Bronchial epithelial cell (primary cell): ENCODE data around the gene HSD17B3. TPM values are rescaled to one million over a fixed set of nuclear protein-coding genes. Genes with fewer than 3 reads are reported as not detected.

ENCODE experiments used
- DNase-seq: peaks from one replicate; pipeline ENCODE4 v3.0.0-alpha.2; 2010; ENCODE audit warnings: low read depth
- FAIRE-seq: peaks from 2 replicates; lab custom pipeline; 2011; peaks lifted over from hg19 to GRCh38; lab: Jason Lieb, UNC
- H3K27me3 ChIP-seq: 2 replicates; pipeline ENCODE4 v1.5.1; 2011; ENCODE audit warnings: low read length; ENCODE audit not compliant: control insufficient read depth, insufficient read depth
- H3K36me3 ChIP-seq: 2 replicates; pipeline ENCODE4 v1.5.1; 2011; ENCODE audit warnings: low read length; ENCODE audit not compliant: control insufficient read depth, insufficient read depth
- H3K4me3 ChIP-seq: 2 replicates; pipeline ENCODE4 v1.5.1; 2011; ENCODE audit warnings: mild to moderate bottlenecking, low read depth, low read length, control low read depth
- CTCF ChIP-seq: IDR thresholded peaks from 2 replicates; pipeline ENCODE4 v1.5.1; 2011; ENCODE audit warnings: mild to moderate bottlenecking, moderate library complexity, low read length, control low read depth, inconsistent platforms; ENCODE audit not compliant: insufficient read depth, severe bottlenecking
- total RNA-seq: library from RNA; depleted of rRNA; stranded (reverse); fragments of >200 nt; gene quantifications from 2 replicates; pipeline ENCODE4 v1.2.1, GENCODE V29; 2014

Gene HSD17B3
- total RNA-seq, 1 donor from 2014 or later = 0.53 TPM

GRCh38 chr9:96188571-96188970, 113.4 kb downstream of the HSD17B3 start:
- Histone ChIP-seq H3K4me3 (no peak overlapping the region), H3K27me3 (no peaks in the 10 kb centered on the region), H3K36me3 (no peaks in the 10 kb centered on the region)
- DNase-seq (no peak), FAIRE-seq (no peak)
- no peak for TF ChIP-seq CTCF

- Histone ChIP-seq H3K27me3 (no peaks in the 10 kb centered on the region), H3K36me3 (no peaks in the 10 kb centered on the region), H3K4me3 (no peak overlapping the region)
- FAIRE-seq = no peak
- peak; percentile 7 for DNase-seq
- TF ChIP-seq CTCF = no peak
Measured at GRCh38 chr9:96187151-96187555, 114.8 kb downstream of the HSD17B3 start.

- peak; percentile 51 for DNase-seq
- no peak for TF ChIP-seq CTCF
- no peaks in the 10 kb centered on the region for H3K27me3 ChIP-seq
- no peak overlapping the region for H3K4me3 ChIP-seq
- no peak for FAIRE-seq
- no peaks in the 10 kb centered on the region for H3K36me3 ChIP-seq
Measured at GRCh38 chr9:96186591-96187011, 115.4 kb downstream of the HSD17B3 start.

- TF ChIP-seq CTCF = no peak
- FAIRE-seq (no peak), DNase-seq (no peak)
- Histone ChIP-seq H3K36me3 (no peaks in the 10 kb centered on the region), H3K4me3 (no peak overlapping the region), H3K27me3 (no peaks in the 10 kb centered on the region)
Measured at GRCh38 chr9:96185518-96186156, 116.3 kb downstream of the HSD17B3 start.

Other genes starting within 250 kb of the HSD17B3 start
- gene SLC35D2, start 81.5 kb upstream of the HSD17B3 start, total RNA-seq = 19.1 and 30.3 TPM in 2 replicates
- 0.13 and 0.26 TPM in 2 replicates for gene ZNF367, start 116.2 kb upstream of the HSD17B3 start, total RNA-seq
- gene HABP4, start 148.0 kb upstream of the HSD17B3 start, total RNA-seq = 6.6 and 7.0 TPM in 2 replicates